GM21717 (cell line): ENCODE measurements around the gene CXADR.

Experiments used
- ATAC-seq: cut with Tn5 transposase; IDR thresholded peaks from one replicate; pipeline ENCODE4 v1.9.1; 2021; ENCODE audit warnings: mild to moderate bottlenecking, moderate library complexity; ENCODE audit not compliant: unreplicated experiment

Gene CXADR

DNA sequence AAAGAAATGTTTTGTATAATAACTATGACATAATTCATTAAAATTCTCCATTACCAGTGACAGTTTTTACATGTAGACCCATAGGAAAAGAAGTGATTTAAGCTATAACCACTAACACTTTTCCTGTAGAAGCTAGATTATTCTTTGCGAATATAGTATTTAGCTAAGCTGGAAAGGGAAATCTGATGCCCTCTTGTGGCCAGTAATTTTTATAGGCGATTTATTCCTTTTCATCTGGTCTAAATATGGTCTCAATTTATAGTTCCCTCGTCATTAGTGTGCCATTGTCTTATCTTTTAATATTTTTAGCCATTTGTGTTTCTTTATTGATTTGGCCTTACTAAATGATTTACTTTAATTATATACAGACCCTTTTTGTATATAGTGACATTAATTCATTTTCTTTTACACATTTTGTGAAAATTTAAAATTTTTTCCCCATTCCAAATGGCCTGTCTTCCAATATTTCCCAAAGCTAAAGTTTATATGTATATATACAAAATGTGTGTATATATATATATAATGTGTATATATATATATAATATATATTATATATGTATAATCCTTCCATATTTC is 73.1 kb downstream of the CXADR start:
- no peak for ATAC-seq

DNA sequence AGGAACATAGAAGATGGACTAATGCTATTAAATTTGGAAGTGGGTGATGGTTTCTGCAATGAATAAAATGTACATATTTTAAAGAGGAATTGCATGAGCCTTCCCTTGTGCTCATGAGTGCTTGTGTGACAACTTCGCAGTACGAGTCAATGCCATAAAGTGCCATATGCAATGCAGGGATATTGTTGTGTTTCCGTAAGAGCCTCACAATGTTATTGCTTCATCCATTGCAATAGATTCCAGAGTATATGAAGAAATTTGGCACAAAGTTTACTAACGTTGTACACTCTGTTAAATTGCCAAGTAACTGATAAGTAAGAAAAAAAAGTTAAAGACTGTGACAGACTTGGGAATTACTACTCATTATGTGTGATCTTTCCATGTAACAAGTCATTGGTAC is 77.6 kb downstream of the CXADR start:
- ATAC-seq = no peak

DNA sequence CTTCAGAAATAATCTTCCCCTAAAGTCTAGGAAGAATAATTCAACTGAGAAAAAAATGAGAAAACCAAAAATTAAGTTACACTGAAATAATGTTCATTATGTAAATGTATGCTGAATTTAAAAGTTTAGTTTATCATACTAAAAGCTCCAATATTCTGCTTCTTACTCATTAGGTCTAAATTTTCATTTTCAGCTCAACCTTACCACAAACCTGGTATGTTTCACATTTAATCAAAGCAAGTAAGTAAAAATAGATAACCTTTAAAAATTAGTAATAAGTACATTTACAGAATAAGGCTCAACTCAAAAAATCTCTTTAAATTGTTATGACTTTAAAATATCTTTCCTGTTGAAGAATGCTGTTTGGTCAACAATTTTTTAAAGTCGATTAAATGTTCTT is 84.8 kb downstream of the CXADR start:
- no peak for ATAC-seq

DNA sequence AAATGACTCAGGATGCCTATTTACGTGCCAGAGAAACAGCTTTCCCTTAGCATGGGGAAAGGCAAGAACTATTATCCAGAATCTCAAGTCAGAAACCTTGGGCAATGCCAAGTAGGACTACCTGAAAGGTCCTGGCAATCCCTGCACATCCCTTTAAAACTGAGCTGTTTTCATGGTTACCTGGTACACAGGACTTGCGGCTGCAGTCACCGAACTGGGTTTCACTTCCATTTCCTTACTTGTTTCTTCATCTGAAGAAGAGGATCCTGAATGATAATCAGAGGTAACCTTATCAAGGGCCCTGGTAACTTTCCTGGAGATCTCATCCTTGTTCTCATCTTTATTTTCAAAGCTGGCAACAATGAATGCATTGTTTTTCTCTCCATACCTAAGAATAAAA is 85.6 kb downstream of the CXADR start:
- peak; percentile 84 for ATAC-seq

DNA sequence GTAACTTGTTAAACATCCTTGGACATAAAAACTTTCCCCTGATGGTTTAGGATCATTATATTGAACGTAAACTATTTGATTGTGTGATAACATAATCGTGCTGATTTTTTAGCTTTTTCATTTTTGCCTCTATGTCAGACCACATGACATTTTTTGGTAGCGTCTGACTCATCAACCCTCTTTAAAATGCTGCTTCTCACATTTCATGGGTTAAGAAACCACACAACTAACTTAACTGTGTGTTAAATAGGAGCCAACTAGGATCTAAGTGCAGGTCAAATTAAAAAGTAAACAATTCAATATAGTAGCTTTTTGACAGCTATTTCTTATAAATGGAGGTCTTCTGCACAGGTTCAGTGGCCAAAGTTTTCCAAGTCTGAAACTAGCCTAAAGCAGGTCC is 90.0 kb downstream of the CXADR start:
- ATAC-seq = no peak

DNA sequence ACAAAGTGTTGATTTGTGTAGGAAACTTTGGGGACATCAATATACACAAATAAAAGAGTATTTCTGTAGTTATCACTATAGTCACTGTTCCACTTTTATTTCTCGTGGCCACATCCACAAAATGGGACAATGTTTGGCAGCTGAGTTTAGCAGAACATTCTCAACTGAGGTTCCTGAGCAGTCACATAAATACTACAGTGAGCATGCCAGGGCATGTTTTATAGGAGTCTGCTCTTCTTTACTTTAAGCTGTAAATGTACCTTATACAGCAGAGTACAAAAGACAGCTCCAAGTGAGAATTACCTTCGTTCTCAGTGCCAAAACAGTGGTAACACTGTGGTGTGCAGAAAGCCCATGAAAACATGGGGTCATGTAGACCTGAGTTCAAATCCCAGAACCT is 94.8 kb downstream of the CXADR start:
- no peak for ATAC-seq

DNA sequence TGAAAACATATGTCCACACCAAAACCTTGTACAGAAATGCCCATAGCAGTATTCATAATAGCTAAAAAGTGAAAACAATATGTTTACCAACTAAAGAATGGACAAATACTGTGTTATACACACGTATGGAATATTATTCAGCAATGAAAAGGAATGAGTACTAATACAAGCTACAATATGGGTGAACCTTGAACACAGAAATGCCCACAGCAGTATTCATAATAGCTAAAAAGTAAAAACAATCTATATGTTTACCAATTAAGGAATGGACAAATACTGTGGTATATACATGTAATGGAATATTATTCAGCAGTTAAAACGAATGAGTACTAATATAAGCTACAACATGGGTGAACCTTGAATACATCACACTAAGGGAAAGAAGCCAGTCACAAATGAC is 96.8 kb downstream of the CXADR start:
- no peak for ATAC-seq

DNA sequence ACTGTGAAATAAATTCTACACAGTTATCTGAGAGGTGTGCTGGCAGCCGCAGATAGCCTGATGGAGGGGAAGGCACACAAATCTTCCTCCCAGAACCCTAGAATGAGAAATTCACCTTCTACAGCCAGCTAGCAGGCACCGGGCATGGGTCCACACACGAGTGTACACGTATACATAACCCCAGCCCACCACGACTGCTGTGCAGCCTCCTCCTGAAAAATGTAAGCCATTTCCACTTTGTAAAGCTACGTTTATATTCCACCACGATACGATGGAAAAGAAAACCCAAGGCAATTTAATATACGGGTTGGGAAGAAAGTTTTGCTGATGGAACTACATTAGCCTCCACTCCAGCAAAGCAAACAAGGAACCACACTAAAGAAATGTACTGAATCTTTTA is 98.1 kb downstream of the CXADR start:
- no peak for ATAC-seq

DNA sequence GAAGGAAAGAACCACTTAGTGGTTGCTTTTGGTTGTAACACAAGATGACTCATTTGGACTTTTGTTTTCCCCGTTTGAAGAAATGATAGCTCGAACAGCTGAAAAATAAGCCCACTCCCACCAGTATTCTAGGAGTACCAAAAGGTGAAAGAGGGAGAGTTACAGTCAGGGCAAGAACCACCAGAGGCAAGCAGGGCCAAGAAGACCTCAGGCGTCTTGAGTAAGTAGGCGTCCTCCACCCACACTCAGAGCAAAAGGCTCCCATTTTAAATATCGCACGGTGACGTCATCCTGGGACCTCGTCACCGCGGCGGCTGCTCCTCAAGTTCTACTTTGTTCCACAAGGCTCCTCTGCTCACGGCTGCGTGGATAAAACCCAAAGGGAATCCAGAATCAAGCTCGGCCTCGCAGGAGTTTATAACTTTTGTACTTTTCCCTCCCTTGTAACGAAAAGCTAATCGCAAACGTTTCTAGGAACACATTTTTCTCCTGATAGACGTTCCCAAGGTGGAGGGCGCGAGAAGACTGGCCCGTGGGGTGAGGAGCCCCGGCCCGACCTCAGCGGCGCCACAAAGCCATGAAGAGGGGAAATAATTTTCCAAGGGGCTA is 98.7 kb downstream of the CXADR start:
- peak; percentile 70 for ATAC-seq

DNA sequence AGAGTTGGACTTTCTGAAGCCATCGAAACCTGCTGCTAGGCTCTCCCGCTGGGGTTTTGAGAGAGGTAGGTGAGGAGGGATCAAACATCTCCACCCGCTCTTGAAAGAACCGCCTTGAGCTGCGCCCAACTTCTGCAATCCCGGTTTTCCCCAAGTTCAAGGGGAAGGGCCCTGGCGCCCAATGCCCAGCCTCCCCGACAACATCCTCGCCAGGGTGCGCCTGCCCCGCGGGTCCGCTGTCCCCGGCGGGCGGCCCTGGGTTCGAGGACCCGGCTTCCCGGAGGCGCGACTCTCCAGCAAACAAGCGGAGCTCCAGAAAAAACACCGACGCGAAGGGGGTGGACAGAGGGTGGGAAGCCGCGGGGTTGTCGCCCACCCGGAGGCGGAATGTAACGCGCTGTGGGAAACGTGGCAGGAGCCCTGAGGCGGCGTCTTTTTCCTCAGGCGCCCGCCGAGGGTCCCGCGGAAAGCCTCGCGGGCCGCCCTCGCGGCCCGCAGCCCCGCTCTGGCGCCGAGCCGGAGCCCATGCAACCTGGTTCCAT is 99.3 kb downstream of the CXADR start:
- ATAC-seq = peak; percentile 8

DNA sequence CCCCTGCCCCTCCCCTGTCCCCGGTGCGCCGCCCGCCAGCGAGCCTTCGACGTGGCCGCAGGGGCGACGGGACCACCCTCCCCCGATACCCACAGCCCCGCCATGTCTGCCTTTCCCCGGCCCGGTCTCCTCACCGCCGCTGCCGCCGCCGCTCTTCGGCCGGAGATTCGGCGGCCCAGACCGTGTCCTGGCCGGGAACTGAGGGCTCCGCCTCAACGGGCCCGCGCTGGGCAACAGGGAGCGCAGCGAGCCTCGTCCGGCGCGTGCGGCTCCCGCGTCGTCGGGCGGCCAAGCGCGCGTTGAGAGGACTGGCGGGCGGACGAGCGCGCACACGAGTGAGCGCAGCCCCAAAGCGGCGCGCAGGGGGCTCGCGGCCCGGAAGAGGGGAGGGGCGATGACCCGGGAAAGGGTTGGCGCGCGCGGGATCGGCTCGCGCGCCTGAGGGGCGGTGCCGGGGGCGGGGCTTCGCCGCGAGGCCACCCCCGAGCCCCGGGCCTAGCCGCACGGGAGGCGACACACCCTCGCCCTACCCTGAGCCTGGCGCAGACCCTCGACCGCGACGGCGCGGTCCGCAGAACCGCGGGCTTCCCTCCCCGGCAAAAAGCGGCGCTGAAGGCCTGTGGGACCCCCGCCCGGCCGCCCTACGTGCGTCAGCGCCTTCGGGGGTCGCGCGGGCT is 99.9 kb downstream of the CXADR start, which contains the start of gene BTG3:
Gene BTG3, minus strand, starts transcription at position 337 of the 677 bp plus-strand sequence. CDS start 3,757 bp downstream, outside the sequence.
- ATAC-seq = peak; percentile 80

DNA sequence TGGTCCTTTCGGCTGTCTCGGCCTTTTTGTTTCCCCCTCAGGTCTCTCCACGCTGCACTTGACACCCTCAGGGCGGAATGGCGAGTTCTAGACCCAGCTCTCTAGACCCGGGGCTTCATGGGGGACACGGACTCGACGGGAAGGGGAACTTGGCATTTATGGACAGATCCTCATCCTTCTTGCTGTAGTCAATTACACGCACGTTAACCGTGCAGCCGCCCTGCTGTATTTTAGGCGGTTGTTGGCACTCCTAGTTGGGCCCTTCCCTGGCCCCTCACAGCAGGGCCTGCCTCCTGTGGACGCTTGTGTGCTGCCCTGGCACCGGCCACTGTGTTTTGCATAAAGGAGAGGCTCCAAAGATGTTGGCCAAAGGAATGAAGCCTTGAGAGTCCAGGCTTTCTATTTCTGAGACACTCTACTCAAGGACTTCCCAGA is 100.4 kb downstream of the CXADR start:
- no peak for ATAC-seq

DNA sequence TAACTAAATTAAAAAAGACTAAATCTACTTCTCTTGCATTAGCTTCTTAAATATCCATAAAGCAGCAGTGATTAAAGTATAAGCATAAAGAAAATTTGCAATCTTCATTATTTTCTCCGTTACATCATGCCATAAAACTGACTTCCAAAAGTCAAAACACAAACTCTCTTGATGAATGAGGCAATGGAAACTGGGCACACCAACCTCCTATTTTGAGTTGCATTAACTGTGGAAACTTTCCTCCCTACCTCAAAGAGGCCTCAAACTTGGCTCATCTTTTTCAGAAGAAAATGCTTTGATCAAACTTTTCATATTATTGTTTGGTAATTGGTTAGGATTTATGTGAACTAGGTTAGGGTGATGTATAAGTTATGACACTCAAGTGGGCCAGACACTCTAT is 104.0 kb downstream of the CXADR start:
- no peak for ATAC-seq

DNA sequence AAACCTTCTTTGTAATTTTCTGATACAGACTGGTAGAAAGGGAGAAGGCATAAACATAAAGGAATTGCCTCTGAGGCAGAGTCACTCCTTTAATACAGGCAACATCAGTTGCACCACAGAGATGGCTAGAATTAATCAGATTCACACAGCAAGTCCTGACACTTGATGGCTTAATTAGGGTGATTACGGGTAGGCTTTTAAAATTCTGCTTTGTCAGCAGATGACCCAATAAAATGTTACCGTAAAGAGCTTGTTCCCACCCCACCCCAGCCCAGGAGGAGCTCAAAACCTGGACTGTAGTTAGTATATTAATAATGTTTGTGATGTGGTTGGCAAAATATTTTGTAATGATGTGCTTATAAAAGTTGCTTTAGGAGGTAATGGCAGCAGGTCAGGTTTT is 109.2 kb downstream of the CXADR start:
- ATAC-seq = no peak

DNA sequence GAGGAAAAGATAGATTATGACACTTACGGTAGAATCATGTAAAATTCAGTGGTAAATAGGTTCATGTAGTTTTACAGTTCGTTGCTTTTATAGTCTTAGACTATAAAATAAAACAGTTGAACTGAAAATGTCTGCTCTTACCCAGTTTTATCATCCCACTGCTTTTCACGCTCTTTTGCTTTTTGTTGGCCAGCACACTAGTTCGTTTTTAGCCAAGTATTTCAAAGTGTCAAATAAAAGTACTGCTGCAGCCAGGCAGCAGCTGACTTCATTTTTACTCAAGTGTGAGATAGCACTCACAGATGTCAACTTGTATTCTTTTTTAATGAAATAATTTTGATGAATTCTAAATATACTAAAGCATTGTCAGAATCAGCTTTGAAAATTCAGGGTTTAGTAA is 118.4 kb downstream of the CXADR start:
- no peak for ATAC-seq

DNA sequence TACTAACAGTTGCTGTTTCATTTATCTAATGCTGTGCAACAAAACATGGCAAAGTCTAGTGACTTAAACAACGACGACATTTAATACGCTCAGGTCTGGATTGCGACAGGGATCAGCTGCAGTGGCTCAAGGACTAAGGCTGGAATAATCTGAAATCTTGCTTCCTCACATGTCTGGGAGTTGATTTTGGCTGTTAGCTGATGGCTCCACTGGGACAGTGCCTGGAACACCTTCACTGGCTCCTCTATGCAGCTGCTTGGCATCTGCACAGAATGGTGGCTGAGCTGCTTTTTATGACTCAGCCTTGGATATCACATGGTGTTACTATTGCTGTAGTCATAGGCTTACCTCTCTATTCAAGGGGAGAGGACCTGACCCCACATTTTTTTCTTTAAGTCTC is 123.9 kb downstream of the CXADR start:
- ATAC-seq = no peak

DNA sequence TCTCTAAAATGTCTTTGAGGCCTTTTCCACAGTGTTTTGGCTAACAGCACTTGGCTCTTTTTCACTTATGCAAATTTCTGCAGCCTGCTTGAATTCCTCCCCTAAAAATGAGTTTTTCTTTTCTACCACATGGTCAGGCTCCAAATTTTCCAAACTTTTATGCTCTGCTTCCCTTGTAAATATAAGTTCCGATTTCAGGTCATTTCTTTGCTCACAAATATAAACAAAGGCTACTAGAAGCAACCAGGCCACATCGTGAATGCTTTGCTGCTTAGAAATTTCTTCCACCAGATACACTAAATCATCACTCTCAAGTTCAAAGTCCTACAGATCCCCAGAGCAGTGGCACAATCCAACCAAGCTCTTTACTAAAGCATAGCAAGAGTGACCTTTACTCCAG is 128.0 kb downstream of the CXADR start:
- no peak for ATAC-seq
